Adipocyte (in vitro differentiated cells): Measurements from ENCODE around the gene SYTL2.
"Not testable (repeated sequence)": the region's sequence is repeated elsewhere in the genome, so short reads cannot be mapped to it uniquely, and the experiment has no call there.

ENCODE experiments used
- DNase-seq: peaks from one replicate; pipeline ENCODE4 v3.0.0-alpha.2; 2015; ENCODE audit warnings: low read depth
- H3K27me3 ChIP-seq: replicated peaks from 2 replicates; pipeline ENCODE4 v1.7.0; 2013; ENCODE audit warnings: mild to moderate bottlenecking, low read length, moderate library complexity; ENCODE audit not compliant: control insufficient read depth, insufficient read depth
- H3K36me3 ChIP-seq: 2 replicates; pipeline ENCODE4 v1.7.0; 2013; ENCODE audit warnings: low read length, mild to moderate bottlenecking, moderate library complexity; ENCODE audit not compliant: control insufficient read depth, insufficient read depth, severe bottlenecking
- H3K4me1 ChIP-seq: 2 replicates; pipeline ENCODE4 v1.7.0; 2013; ENCODE audit warnings: mild to moderate bottlenecking, low read length, moderate library complexity; ENCODE audit not compliant: control insufficient read depth, insufficient read depth
- H3K4me3 ChIP-seq: 2 replicates; pipeline ENCODE4 v1.7.0; 2013; ENCODE audit warnings: mild to moderate bottlenecking, low read length, moderate library complexity
- H3K9ac ChIP-seq: 2 replicates; pipeline ENCODE4 v1.7.0; 2013; ENCODE audit warnings: mild to moderate bottlenecking, low read length, moderate library complexity
- H3K9me3 ChIP-seq: 2 replicates; pipeline ENCODE4 v1.7.0; 2013; ENCODE audit warnings: mild to moderate bottlenecking, low read length, moderate library complexity; ENCODE audit not compliant: control insufficient read depth

Gene SYTL2, protein sequence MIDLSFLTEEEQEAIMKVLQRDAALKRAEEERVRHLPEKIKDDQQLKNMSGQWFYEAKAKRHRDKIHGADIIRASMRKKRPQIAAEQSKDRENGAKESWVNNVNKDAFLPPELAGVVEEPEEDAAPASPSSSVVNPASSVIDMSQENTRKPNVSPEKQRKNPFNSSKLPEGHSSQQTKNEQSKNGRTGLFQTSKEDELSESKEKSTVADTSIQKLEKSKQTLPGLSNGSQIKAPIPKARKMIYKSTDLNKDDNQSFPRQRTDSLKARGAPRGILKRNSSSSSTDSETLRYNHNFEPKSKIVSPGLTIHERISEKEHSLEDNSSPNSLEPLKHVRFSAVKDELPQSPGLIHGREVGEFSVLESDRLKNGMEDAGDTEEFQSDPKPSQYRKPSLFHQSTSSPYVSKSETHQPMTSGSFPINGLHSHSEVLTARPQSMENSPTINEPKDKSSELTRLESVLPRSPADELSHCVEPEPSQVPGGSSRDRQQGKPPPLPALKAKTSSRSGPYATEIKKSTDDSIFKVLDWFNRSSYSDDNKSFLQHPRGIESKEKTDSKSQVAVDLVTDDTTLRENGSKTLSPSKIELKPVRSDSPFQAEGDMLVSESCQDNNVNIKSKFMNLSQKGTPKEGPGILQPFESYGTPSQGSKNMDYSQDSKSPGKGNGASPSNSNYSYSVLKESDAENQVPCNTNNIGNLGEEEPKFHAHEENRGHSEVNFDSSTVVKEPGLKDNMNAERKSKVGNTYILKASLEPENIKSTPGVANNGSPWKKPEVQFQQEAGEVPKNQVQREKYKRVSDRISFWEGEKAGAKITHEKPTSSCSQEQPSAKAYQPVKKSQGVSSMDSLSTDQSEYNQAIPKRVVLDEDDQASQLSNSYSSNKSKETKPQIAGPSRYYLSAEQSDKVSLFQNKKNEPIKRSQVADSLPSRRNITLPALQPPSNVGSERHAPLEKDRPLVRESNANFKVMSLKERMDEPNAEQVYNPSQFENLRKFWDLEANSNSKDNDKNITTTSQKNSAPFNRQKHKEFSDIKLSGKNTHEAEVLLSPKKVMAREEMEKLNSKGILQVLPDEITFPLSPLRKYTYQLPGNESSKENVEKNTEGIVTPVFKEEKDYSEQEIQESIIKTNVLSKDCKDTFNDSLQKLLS (N-terminal part only)

DNA sequence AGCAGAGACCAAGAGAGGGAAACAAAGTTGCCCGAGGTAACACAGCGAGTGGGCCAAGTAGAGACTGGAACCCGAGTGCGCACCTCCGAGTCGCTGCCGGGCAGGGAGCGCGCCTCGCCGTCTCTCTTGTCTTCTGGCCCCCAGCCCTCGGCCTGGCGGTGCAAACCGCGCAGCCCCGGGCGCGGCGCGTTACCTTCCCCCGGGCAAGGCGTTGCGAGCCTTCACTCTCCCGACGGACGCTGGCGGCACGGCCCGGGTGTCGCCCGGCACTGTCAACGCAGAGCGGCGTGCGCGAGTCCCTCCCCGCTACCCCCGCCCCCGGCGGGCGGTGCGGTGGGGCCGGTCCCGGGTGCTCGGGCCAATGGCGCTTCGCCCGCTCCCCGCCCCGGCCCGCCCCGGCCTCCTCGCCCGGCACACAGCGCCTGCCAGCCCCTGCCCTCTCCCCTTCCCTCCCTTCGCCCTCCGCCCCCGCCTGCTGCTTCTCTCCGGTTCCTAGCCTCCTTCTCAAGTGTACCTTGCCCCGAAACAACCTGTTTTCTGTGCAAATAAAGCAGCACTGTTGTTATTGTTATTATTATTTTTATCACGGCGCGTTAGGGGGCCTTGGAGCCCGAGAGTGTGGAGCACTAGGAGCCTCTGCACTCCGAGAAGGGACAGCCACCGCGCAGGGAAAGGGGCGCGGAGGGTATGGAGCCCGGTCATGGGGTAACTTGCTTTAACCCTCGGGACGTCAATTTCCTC is at the start of gene SYTL2:
Gene SYTL2 (minus strand): TSS at position 271 of the 741 bp plus-strand sequence. CDS start 53,416 bp downstream, outside the sequence.
- H3K9me3 ChIP-seq = no peaks in the 10 kb centered on the region
- no peaks in the 10 kb centered on the region for H3K36me3 ChIP-seq
- H3K27me3 ChIP-seq = no peaks in the 10 kb centered on the region
- peak within 1 kb of the TSS; percentile 70 for H3K9ac ChIP-seq
- H3K4me3 ChIP-seq = peak within 1 kb of the TSS; percentile 80
- peak; percentile 82 for DNase-seq
- H3K4me1 ChIP-seq = peaks cover 8% of the 10 kb centered on the region

- not testable (repeated sequence) for H3K27me3 ChIP-seq, H3K9me3 ChIP-seq, H3K4me1 ChIP-seq, H3K36me3 ChIP-seq, H3K4me3 ChIP-seq, H3K9ac ChIP-seq, DNase-seq
Observed at GRCh38 chr11:85859541-85859940, 48.6 kb upstream of the SYTL2 start.

- Histone ChIP-seq H3K4me1 (peaks cover 8% of the 10 kb centered on the region), H3K4me3 (no peak overlapping the region), H3K9me3 (no peaks in the 10 kb centered on the region), H3K9ac (no peak overlapping the region), H3K36me3 (no peaks in the 10 kb centered on the region), H3K27me3 (no peaks in the 10 kb centered on the region)
- DNase-seq = no peak
Observed at GRCh38 chr11:85857098-85857497, 46.2 kb upstream of the SYTL2 start.

DNA sequence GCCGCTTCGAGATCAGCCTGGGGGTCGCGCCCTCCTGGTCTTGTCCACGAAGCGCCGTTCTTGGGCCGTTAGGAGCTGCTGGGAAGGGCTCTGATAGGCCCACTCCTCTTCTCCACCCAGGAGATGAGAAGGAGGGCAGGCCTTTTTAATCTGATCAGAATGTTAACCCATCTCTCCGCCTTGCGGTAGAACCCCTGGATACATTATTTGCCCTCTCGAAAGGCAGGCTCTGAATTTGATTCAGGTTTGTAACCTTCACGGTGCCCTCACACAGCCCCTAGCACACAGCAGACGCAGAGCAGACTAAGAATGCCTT is 44.4 kb upstream of the SYTL2 start, which contains the start of gene CCDC83:
Gene CCDC83 (plus strand): TSS at position 43 of the 316 bp plus-strand sequence. CDS start 9,741 bp downstream, outside the sequence.
- H3K36me3 ChIP-seq = no peaks in the 10 kb centered on the region
- H3K4me1 ChIP-seq = peaks cover 8% of the 10 kb centered on the region
- peak within 1 kb of the TSS; percentile 98 for H3K4me3 ChIP-seq
- no peaks in the 10 kb centered on the region for H3K9me3 ChIP-seq
- DNase-seq = no peak
- H3K9ac ChIP-seq = peak within 1 kb of the TSS; percentile 96
- H3K27me3 ChIP-seq = no peaks in the 10 kb centered on the region

DNA sequence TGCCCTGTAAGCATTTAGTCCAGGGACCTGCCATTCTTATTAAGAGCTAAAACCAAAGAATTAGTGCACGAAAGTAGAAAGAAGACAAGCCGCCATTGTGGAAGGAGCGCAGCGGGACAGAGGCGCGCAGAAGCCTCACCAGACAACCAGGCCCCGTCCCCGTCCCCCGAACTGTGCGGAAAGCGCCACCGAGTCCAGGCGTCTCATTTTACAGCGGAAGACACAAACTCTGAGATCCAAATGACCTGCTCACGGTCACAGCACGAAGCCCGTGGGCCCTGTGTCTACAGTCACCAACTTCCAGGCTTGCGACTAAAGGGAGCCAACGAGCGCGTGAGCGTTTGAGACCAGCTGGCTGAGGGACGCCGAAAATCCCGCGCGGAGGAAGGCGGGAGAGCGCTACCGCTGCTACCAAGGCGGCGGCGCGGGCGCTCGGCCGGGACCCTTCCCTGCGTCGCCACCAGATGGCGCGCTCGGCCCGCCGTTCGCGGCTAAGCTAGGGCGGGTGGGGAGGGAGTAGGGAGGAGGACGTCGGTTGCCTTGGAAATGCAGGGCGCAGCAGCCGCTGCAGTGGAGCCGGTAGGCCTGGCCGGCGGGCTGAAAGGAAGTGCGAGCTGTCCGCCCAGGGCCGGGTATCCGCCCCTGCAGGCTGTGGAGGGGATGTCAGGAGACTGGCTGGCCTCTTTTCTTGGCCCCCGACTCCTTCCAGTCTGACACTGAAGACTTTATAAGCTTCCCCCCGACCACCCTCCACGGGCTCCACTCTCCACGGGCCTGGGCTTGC is 43.8 kb upstream of the SYTL2 start:
- Histone ChIP-seq H3K36me3 (no peaks in the 10 kb centered on the region), H3K9me3 (no peaks in the 10 kb centered on the region), H3K4me3 (peak overlapping the region; percentile 98), H3K27me3 (no peaks in the 10 kb centered on the region), H3K9ac (peak overlapping the region; percentile 96), H3K4me1 (peaks cover 8% of the 10 kb centered on the region)
- peak; percentile 94 for DNase-seq

- H3K4me3 ChIP-seq = peak overlapping the region; percentile 98
- DNase-seq = no peak
- peaks cover 8% of the 10 kb centered on the region for H3K4me1 ChIP-seq
- H3K27me3 ChIP-seq = no peaks in the 10 kb centered on the region
- H3K36me3 ChIP-seq = no peaks in the 10 kb centered on the region
- H3K9me3 ChIP-seq = no peaks in the 10 kb centered on the region
- peak overlapping the region; percentile 96 for H3K9ac ChIP-seq
Observed at GRCh38 chr11:85854212-85854556, 43.2 kb upstream of the SYTL2 start.

DNA sequence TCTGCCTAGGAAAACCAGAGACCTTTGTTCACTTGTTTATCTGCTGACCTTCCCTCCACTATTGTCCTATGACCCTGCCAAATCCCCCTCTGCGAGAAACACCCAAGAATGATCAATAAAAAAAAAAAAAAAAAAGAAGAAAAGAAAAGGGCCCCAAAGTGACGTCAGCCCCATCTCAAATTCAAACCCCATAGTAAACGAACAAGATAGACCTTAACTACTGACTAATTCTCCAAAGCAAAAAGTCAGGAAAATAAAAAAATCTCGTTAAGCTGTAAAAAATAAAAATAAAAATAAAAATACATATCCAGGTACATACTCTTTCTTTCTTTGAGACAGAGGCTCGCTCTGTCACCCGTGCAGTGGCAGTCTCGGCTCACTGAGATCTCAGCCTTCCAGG is 42.6 kb upstream of the SYTL2 start:
- not testable (repeated sequence) for H3K9ac ChIP-seq, H3K27me3 ChIP-seq, H3K9me3 ChIP-seq, DNase-seq, H3K36me3 ChIP-seq, H3K4me1 ChIP-seq, H3K4me3 ChIP-seq

DNA sequence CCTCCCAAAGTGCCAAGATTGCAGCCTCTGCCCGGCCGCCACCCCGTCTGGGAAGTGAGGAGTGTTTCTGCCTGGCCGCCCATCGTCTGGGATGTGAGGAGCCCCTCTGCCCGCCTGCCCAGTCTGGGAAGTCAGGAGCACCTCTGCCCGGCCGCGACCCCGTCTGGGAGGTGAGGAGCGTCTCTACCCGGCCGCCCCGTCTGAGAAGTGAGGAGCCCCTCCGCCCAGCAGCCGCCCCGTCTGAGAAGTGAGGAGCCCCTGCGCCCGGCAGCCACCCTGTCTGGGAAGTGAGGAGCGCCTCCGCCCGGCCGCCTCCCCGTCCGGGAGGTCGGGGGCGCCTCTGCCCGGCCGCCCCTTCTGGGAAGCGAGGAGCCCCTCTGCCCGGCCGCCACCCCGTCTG is 41.8 kb upstream of the SYTL2 start:
- H3K4me3 ChIP-seq, H3K27me3 ChIP-seq: not testable (repeated sequence)

DNA sequence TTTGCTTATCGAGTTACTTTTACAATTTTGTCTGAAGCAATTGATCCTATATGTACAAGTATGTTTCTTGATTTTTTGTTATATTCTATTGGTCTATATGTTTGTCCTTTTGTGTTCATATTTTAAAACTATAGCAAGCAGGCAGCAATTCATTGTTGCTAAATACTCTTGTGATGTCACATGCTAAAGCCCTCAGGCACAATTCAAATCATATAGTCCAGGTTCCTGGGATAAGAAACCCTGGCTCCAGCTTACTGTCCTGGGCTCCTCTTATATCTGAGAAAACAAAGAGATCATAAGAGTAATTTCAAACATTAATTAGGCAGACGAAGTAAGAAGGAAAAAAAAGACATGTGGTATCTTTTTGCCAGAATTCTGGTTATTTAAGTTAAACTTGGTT is 37.6 kb upstream of the SYTL2 start:
- Histone ChIP-seq H3K9ac (no peak overlapping the region), H3K36me3 (no peaks in the 10 kb centered on the region), H3K27me3 (no peaks in the 10 kb centered on the region), H3K9me3 (no peaks in the 10 kb centered on the region), H3K4me1 (peaks cover 9% of the 10 kb centered on the region), H3K4me3 (no peak overlapping the region)
- no peak for DNase-seq

More for the DNA sequence above, 41.8 kb upstream of the SYTL2 start:
- not testable (repeated sequence) for H3K4me1 ChIP-seq, H3K36me3 ChIP-seq, DNase-seq, H3K9me3 ChIP-seq, H3K9ac ChIP-seq

DNA sequence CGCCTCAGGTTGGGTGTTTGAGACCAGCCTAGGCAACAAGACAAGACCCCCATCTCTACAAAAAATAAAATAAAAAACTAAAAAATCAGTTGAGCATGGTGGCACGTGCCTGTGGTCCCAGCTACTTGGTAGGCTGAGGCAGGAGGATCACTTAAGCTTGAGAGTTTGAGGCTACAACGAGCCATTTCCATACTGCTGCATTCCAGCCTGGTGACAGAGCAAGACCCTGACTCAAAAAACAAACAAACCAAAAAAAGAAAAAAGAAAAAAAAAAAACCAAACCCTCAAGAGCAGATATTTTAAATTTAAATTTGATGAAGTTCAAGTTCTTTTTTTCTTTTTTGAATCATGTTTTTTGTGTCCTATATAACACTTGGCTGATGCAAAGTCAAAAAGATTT is 37.1 kb upstream of the SYTL2 start:
- no peaks in the 10 kb centered on the region for H3K36me3 ChIP-seq
- H3K9ac ChIP-seq = no peak overlapping the region
- H3K27me3 ChIP-seq = no peaks in the 10 kb centered on the region
- no peak for DNase-seq
- H3K4me3 ChIP-seq = no peak overlapping the region
- no peaks in the 10 kb centered on the region for H3K9me3 ChIP-seq
- peaks cover 9% of the 10 kb centered on the region for H3K4me1 ChIP-seq
